ENCODE data around the gene LTB4R.
"Not testable (repeated sequence)": the region's sequence is repeated elsewhere in the genome, so short reads cannot be mapped to it uniquely, and the experiment has no call there.

The LTB4R gene

DNA sequence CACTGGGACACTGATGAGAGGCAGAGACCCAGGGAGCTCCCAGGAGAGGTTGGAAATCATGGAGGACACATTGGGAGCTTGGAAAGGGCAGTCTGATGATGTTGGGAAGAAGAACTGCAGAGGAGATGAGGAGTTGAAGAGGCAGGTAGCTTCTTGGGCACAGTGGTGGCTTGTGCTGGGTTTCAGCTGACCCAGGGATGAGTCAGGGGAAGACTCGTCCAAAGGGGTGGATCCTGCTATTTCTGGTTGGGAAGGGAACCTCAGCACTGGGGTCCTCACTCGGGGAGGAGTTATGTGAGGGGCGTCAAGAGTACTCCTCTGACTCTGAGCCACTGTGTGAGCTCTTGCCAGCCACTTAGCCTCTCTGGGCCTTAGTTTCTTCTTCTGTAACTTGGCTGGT, 12.0 kb downstream of the LTB4R start:
- DNase-seq (ENCODE audit: low read depth) = no peak

DNA sequence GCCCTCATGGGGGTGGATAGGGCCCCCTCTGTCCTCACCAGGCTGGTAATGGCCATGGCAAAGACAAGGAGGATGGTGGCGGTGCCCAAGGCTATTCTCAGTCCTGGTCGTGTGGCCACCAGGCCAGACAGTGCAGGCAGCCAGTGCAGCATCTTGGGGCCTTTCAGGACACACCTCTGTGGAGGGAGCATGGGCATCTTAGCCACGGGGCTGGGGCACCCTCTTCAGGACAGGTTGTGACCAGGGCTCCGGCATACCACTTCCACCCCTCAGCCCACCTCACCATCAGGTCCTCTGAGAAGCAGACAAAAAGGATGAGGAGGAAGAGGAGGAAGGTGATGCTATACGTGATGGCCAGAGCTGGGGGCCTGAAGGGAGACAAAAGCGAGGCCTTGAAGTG, 12.7 kb downstream of the LTB4R start:
- no peak for DNase-seq (ENCODE audit: low read depth)

DNA sequence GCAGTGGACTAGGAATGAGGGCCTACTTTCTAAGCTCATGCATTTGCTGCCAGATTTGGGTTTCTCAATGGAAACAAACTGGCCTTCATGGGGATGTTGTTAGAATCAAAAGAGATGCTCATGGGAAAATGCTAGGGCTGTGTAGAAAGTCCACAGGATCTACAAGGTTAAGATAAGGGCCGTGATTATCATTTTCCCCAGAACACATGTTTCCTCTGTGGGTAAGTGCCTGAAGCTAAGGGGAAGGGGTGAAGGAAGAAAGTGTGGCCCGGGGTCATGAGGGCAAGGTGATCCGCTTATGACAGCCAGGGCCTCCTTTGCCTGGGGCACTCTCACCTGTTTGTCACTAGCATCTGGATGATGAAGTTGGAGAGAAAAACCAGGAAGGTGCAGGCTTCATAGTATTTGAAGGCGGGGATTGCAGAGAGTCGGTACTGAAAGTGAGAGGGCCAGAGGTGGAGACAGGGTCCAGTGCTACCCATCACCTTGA, 13.8 kb downstream of the LTB4R start:
- no peak for DNase-seq (ENCODE audit: low read depth)

DNA sequence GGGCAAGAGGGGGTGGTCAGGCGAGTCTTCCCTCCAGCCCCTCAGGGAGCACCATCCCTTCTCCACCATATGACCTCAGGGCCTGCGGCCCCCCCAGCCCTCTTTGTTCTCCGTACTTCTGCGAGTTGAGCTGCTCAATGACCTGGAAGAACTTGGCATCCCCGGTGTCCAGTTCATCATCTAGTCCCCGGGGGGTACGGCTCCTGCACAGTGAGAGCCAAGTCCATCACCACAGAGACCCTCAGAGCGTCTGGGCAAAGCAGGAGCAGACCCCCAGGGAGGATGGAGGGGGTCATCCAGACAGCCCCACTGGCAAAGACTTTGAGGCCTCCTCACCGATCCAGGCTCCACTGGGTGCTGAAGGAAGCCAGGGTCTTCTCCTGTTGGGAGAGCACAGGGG, 14.7 kb downstream of the LTB4R start:
- no peak for DNase-seq (ENCODE audit: low read depth)

DNA sequence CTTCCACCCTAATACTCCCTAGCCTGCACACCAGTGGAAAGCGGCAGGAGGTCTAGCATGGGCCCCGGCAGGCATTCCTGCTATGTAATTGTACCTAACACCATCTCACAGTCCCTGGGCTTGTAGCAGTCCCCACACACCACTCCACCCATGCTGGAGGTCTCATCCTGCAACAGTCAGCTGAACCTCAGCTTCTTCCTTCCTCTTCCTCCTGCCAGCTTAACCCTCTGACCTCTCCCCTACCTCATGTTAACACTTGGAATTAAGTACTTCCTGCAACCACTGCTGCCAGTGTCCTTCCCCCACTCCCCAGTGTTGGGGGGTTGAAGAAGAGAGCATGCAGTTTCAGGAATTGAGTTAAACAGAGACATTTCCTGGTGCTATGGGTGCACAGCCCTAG, 16.0 kb downstream of the LTB4R start:
- DNase-seq (ENCODE audit: low read depth) = no peak

DNA sequence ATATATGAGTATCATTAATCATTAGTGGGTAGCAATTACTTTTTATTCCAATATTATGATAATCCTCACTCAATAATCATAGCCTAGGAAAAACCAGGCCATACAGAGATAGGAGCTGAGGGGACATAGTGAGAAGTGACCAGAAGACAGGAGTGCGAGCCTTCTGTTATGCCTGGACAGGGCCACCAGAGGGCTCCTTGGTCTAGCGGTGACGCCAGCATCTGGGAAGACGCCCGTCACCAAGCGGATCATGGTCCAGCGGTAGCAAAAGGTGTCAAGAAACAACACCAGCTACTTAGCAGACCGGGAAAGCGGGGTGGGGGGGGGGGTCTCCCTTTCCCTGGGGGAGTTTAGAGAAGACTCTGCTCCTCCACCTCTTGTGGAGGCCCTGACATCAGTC, 16.6 kb downstream of the LTB4R start:
- DNase-seq (ENCODE audit: low read depth) = not testable (repeated sequence)

DNA sequence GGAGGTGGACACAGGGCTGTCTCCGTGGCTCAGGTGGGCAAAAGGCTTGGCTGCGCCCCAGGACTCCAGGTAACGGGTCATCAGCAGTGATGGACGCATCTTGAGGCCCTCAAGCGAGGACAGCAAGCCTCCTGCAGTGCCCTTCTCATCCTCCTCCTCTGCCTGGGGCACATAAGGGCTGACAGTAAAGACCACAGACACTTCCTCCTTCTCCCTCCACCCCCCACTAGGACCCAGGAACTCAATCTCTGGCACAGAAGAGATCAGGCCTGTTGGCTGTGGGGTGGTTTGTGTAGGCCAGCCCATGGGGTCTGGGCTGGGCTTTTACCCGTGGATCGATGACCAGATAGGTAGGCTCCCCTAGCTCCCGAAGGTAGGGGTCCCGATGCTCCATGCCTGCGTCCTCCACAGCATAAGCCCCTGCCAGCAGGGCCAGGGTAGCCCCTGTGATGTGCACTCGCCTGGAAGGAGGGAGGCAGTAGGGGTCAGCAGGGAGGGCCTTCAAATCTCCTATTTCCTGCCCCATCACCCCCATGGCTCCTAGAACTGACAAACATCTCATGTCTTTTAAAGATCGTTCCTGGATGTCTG, 17.9 kb downstream of the LTB4R start:
- DNase-seq (ENCODE audit: low read depth) = no peak

DNA sequence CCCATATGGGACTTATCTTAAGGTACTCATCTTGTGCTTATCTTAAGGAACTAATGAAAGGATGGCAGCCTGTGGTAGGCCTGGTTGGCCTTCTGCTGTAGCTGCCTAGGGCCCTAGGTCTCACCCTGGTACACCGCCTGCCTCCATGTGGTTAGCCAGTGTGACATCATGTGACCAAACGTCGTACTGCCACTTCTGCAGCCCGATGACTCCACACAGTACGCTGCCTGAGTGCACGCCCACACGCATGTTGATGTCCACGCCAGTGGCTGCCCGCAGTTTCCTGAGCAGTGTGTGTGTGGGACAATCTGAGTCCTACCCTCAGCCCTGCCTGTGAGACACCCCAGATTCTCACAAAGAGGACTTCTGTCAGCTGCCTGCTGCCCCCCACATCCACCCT, 18.4 kb downstream of the LTB4R start:
- no peak for DNase-seq (ENCODE audit: low read depth)

DNA sequence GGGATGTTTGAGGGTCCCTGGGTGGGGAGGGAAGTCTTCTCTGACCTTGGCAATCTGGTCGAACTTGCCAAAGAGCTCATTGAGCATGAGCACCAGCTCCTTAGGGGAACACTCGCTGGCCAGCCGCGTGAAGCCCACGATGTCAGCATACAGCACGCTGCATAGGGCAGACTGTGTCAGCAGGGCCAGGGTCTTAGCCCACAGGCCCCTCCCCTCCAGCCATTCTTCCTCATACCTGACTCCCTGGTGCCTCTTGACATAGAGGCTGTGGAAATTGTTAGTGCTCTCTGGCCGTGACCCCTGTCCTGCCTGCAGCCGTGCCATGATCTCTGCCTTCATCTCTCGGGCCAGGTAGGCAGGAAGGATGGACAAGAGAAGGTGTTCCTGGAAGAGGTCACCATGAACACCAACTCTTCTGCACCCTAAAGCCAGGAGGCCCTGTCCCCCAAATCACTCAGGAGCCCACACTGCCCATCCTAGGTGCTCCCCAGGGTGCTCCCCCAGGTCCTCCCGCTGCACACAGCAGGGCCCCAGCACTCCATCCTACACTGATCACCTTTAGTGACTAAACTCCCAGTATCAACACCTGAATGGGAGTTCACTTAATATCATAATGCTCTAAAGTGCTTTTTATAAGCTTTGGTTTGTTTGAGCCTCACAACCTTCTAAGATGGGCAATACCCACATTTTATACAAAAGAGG, 19.8 kb downstream of the LTB4R start:
- DNase-seq (ENCODE audit: low read depth) = no peak

DNA sequence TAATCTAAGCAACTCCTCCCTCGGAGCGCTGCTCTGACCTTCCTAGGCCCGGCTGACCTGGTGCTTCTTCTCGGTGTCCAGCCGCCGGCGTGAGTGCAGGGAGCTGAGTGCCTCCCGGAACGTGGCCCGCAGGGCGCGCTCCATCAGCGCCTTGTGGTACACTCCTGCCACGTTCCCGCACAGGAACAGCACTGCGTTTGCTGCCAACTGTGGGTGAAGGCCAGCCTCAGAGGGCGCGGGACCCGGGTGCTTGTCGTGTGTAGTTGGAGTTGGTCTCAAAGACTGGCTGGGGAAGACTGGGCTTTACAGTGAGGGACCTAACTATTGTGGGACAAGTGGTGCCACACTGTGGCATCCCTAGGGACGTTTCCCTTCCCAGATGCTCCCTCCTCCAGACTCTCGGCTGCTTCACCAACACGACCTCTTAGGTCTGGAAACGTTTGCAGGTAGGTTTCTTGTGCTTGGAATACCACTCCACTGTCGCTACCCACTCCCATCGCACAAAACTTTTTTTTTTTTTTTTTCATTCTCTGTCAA, 20.5 kb downstream of the LTB4R start:
- DNase-seq (ENCODE audit: low read depth) = no peak

DNA sequence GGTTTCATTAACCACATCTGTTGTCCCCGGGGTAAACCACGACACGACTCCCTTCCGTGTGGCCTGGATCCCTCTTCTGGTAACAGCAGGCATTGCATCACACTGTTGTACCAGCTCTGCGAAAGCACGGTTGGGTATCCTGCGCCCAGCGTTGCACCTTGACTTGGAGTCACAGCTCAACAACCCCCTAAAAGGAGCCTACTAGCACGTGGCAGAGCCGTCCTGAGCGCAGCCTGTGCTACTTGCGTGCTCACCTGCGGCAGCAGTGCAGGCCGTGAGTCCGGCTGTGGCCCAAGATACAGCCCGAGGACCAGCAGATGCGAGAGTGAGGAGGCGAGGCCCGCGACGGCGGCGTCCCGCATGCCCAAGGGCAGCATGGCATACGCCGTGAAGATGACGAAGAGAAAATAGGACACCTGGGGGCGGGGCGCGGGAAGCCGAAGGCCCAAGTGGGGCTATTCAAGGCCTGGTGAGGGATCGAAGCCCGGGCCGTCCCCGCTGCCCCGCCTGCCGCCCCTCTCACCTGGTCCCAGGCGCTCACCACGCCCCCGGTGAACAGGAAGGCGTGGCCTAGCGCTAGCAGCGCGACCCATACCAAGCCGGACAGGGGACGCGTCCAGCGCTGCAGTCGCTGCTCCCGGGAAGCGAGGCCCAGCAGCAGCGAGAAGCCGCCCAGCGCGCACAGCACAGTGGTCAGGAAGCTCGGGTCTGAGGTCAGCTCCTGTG, 21.1 kb downstream of the LTB4R start:
- DNase-seq (ENCODE audit: low read depth) = no peak

DNA sequence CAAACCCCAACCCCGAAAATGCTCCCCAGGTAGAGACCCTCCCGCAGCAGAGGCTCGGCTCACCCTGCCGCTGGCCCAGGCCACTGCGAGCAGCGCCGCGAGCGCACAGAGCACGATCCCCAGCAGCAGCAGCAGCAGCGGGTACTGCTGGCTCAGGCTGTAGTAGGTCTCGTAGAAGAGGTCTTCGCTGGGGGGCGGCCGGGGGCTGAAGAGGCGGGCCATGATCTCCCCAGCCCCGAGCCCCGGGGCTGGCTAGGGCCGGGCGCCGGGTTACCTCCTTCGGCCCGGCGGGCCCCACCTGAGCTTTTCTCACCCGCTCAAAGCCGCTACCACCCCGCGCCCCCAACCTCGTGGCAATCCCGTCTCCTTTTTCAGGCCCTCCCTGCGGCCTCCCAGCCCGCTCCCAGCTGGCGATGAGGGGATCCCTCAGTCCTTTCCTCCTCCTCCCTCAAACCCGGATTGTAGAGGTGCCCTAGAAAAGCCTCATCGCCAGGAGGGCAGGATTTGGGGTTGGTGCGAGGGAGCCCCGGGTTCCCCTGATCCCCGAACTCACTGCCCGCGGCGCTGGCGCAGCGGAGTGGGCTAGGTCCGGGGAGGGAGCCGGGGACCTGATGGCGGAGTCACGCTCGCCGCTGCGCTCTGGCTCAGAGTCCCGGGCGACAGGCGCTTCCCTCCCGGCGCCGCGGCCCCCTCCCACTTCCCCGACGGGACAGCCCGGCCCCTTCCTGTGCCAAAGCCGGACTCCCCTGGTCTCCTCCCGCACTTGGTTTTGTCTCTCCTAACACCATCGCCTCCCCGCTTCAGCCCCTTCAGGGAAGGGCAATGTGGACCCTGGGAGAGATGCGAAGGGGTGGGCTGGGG, 23.4 kb downstream of the LTB4R start, which contains the start of gene ADCY4:
ADCY4 (minus strand) TSS at position 641 of the 861 bp plus-strand sequence; CDS start at position 222, 419 bp downstream.
- DNase-seq (ENCODE audit: low read depth) = no peak

DNA sequence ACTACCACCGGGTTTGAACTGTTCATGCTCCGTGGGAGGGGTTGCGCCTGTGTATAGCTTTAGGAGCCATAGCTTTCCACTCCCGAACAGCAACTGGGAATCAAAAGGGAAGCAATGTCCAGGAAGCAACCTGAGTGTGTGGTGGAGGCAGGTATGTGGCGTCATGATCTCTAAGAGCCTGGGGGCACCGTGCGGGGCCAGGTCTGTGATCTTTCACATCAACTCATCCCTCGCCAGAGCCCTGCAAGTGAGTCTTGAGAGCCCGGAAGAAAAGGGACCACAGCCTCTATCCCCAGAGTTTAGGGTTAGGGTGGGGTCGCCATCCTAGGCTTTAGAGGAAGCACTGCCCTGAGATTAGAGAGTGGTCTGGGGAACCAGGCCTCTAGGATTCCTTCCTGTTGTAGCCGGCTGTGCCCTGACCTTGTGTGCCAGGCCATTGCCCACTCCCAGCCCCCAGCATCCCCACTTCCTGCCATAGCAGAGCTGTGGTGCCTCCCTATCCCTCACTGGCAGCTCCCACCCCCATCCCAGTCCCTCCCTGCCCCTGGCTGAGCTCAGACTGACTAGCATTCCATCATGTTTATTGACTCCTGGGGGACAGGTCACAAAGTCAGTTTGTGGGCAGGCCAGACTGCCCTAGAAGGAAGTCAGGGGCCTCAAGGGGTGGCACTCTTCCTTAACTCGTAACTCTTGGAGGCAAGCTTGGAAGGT, 24.3 kb downstream of the LTB4R start:
- DNase-seq (ENCODE audit: low read depth) = no peak

DNA sequence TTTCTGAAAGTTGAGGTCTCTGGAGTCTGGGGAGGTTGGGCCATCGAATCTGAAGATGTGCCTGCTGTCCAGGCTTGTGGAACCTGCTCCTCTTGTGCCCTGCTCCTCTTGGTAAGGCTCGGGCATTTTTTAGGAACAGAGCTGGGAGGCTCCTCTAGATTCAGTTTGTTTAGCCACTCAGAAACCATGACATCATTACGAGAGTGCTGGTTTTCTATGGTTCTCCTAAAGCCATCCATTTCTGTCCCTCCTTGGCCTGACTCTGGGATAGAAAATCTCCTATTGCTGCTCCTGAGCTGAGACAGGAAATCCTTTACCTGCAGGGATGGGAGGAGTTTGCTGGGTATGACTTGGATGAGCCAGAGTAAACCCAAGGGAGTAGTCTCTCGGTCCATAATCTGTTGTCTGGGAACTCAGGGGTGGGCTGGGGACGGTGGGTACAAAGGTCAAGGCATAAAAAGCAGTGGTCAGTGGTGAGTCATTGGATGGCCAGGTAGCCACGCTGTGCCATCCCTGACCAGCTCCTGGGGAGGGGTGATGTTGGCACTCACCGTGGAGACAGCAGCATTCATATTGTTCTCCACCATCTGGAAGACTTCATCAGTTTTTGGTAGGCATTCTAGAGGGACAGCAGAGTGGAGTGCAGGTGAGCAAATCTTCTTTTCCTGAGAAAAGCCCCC, 26.0 kb downstream of the LTB4R start:
- DNase-seq (ENCODE audit: low read depth) = no peak

DNA sequence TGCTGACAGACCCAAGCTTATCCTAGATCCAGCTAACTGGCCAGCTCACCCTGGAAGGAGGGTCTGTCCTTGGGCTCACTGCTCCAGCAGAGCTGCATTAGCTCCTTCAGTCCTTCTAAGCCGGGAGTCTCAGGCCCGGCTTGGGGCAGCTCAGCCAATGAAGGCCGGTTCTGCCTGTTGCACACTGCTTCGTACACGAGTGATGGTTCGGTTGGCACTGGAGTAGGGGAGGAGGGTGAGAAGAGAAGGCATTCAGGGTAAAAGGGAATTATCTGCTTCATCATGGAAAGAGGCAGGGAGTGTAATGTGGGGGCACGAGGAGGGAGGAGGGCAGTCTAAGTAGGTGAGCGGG, 26.5 kb downstream of the LTB4R start:
- no peak for DNase-seq (ENCODE audit: low read depth)

DNA sequence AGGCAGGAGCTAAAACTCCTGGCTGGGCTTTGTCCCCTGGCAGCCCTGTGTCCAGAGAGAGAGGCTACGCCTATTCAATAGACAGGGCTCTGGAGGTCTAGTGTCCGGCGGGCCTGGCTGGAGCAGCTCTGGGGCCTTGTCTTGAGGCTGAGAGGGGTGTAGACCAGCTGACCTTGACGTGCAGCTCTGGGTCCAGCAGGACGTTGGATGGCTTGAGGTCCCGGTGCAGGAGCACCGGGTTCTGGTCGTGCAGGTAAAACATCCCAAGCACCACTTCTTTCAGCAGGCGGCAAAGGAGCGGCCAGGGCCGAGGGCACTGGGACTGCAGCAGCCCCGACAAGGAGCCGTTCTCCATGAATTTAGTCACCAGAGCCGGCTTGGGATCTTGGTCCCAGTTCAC, 27.5 kb downstream of the LTB4R start:
- no peak for DNase-seq (ENCODE audit: low read depth)

DNA sequence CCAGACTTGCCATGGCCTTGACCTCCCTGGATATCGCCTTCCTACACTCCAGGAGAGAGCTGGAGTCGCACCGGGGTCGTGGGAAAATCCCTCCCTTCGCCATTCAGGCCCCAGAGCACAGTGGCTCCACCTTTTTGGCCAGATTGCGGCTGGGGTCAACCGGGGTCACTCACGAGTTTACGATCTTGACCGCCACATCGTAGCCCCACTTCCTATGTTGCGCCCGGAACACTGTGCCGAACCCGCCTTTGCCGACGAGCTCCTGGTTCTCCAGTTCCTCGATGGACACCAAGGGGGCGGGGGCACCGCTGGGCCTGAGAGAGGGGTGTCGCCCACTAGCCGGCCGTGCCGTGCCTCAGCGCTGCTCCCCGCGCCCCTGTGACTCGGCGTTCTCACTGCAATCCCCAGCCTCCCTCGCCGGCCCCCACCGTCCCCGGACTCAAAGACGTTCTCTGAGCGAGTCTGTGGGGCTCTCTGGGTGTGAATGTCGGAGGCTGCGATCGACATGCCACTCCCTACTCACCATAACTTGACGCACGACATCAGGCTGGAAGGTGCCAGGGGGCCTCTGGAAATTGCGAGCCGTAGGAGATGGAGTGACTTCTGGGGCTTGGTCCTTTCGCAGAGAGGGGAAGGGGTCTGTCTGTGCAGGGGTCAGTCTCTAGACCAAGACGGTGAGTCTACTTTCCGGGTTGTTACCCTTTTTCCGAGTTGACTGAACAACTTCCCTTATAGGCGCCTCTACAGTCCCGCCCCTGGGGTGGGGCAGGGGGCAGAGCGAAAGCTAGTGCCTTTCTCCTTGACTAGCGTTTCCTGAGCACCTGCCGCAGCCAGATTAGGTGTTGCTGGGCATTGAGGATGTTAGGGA, 28.2 kb downstream of the LTB4R start, which contains the start of gene RIPK3:
RIPK3 (minus strand) TSS at position 708 of the 868 bp plus-strand sequence; CDS start at position 543, 165 bp downstream.
- DNase-seq (ENCODE audit: low read depth) = no peak

DNA sequence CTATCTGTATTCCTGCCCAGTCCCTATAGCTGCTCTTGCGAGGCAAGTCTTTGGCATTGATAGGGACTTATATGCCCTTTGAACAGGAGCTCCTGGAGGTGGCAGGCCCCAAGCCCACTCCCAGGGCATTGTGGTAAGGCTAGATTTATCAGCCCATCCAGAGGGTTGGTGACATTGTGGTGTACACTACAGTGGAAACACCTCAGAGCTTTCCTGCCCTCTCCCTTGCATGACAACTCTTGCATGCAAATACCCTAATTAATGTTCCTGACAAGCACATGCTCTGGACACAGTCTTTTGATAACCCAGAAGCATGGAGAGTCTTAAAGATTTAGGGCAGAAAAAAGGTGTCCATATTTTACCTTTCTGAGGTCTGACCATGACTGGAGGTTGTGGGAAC, 29.3 kb downstream of the LTB4R start:
- no peak for DNase-seq (ENCODE audit: low read depth)

DNA sequence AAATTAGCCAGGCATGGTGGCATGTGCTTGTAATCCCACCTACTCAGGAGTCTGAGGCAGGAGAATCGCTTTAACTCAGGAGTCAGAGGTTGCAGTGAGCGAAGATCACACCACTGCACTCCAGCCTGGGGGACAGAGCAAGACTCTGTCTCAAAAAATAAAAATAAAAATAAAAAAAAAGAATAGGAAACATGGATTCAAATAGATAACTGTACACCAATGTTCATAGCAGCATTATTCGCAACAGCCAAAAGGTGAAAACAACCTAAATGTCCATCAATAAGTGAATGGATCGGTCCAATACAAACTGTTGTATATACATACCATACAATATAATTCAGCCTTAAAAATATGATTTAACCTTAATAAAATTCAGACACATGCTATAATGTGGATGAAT, 31.6 kb downstream of the LTB4R start:
- DNase-seq (ENCODE audit: low read depth) = no peak
